Prostate gland (tissue), 2 donors: ENCODE results near the gene SLC4A2. TPM values are rescaled to one million over a fixed set of nuclear protein-coding genes. Genes with fewer than 3 reads are reported as not detected.

ENCODE experiments used
- DNase-seq: peaks from one replicate; pipeline ENCODE4 v3.0.0-alpha.2; 2019; ENCODE audit warnings: low spot score
- H3K27ac ChIP-seq, 2 donors: fragments of 200-600 bp; sonication (generic); 2 replicates each; pipeline ENCODE4 v1.5.1; 2017 to 2019
- H3K27me3 ChIP-seq: fragments of 200-600 bp; sonication (generic); replicated peaks from 2 replicates; pipeline ENCODE4 v1.5.1; 2019; ENCODE audit not compliant: insufficient read depth
- H3K36me3 ChIP-seq, 2 donors: fragments of 200-600 bp; sonication (generic); 1 replicate in 1 of 2; 2 replicates in 1 of 2; pipeline versions ENCODE4 v1.5.1 to v1.8.1; 2017 to 2019
- H3K4me1 ChIP-seq: fragments of 200-600 bp; sonication (generic); replicated peaks from 2 replicates; pipeline ENCODE4 v1.5.1; 2019
- H3K4me3 ChIP-seq, 2 donors: fragments of 200-600 bp; sonication (generic); 2 replicates each; pipeline ENCODE4 v1.5.1; 2017 to 2019
- H3K9me3 ChIP-seq: fragments of 200-600 bp; sonication (generic); 2 replicates; pipeline ENCODE4 v1.5.1; 2017
- POLR2A ChIP-seq: fragments of 450-650 bp; IDR thresholded peaks from one replicate; pipeline ENCODE4 v1.6.1; 2016; ENCODE audit warnings: antibody characterized with exemption, mild to moderate bottlenecking
- POLR2AphosphoS5 ChIP-seq: sonication (generic); formaldehyde crosslinking; IDR thresholded peaks from one replicate; pipeline ENCODE4 v1.6.1; 2017; ENCODE audit warnings: antibody characterized with exemption
- WGBS: methylation state at CpG from one replicate; pipeline ENCODE4 v1.1.5; 2018; 5-methylcytosine and 5-hydroxymethylcytosine counted together
- intact Hi-C: fragments of 100-400 bp; cut with DNase I; formaldehyde crosslinking; loops from one replicate; pipeline ENCODE4 v1.14.2; 2022
- total RNA-seq, 2 donors: library from RNA; depleted of rRNA; stranded (reverse); fragments of >200 nt; gene quantifications; one replicate each; pipeline ENCODE4 v1.1.0, GENCODE V29; 2016
- TF ChIP-seq, protein P1 (sequence below), 4 experiments: fragments of 200-600 bp in 2 of 4; fragments of 450-650 bp in 2 of 4; sonication (generic) in 2 of 4; IDR thresholded peaks; 1 replicate in 3 of 4; 2 replicates in 1 of 4; pipeline ENCODE4 v1.5.1; 2016 to 2019; ENCODE audit warnings: antibody characterized with exemption in 4 of 4, mild to moderate bottlenecking in 2 of 4, moderate library complexity in 2 of 4

SLC4A2 gene
- total RNA-seq, 2 donors from 2014 or later = 77.1 to 141 TPM

GRCh38 chr7:151123822-151124464 lies 64.6 kb downstream of the SLC4A2 start:
- Histone ChIP-seq H3K27me3 (no peaks in the 10 kb centered on the region), H3K9me3 (no peaks in the 10 kb centered on the region), H3K4me3 (no peak overlapping the region), H3K4me1 (peaks cover 7% of the 10 kb centered on the region), H3K36me3 (peaks cover 6 to 32% of the 10 kb centered on the region in 2 donors), H3K27ac (no peak overlapping the region)
- TF ChIP-seq POLR2AphosphoS5 (peak; percentile 80), POLR2A (no peak)
- TF ChIP-seq, protein P1, sequence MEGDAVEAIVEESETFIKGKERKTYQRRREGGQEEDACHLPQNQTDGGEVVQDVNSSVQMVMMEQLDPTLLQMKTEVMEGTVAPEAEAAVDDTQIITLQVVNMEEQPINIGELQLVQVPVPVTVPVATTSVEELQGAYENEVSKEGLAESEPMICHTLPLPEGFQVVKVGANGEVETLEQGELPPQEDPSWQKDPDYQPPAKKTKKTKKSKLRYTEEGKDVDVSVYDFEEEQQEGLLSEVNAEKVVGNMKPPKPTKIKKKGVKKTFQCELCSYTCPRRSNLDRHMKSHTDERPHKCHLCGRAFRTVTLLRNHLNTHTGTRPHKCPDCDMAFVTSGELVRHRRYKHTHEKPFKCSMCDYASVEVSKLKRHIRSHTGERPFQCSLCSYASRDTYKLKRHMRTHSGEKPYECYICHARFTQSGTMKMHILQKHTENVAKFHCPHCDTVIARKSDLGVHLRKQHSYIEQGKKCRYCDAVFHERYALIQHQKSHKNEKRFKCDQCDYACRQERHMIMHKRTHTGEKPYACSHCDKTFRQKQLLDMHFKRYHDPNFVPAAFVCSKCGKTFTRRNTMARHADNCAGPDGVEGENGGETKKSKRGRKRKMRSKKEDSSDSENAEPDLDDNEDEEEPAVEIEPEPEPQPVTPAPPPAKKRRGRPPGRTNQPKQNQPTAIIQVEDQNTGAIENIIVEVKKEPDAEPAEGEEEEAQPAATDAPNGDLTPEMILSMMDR (IDR thresholded peaks at IDR 0.05) = peak; percentile 96 to 99 (median 98)
- WGBS = 34% methylated on average over 24 of the region's 24 CpGs
- peak; percentile 91 for DNase-seq
- intact Hi-C loops = loop anchor here (2.0 to 5.0 kb wide), 2 partner anchors 49 to 178 kb away; no protein-coding TSS in a partner anchor

DNA sequence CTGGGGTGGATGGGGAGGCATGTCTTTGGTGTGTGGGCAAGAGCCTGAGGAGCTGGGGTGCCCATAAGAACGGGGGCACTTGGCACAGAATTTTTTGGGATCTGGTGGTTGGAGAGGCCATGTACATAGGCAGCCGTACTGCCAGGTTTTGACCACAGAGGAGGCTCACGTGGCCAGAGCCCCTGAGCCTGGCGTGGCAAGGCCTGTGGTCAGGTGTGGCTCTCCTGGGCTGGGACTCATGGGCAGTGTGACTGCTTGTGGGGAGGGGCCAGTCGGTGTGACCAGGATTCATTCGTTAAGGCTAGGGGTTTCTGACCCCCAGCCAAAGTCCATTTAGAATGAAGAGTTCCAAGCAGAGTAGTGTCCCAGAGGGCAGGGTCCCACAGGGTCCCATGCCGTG lies 65.1 kb downstream of the SLC4A2 start:
- no peak for DNase-seq
- 87% methylated on average over 7 of the region's 7 CpGs for WGBS
- Histone ChIP-seq H3K36me3 (peaks cover 6 to 36% of the 10 kb centered on the region in 2 donors), H3K4me3 (no peak overlapping the region), H3K27me3 (no peaks in the 10 kb centered on the region), H3K27ac (no peak overlapping the region), H3K9me3 (no peaks in the 10 kb centered on the region), H3K4me1 (peaks cover 7% of the 10 kb centered on the region)
- TF ChIP-seq POLR2A (no peak), POLR2AphosphoS5 (no peak)
- intact Hi-C loops = loop anchor here (2.0 to 5.0 kb wide), 2 partner anchors 48 to 178 kb away; no protein-coding TSS in a partner anchor

- Histone ChIP-seq H3K4me1 (peaks cover 7% of the 10 kb centered on the region), H3K27me3 (no peaks in the 10 kb centered on the region), H3K27ac (peak overlapping the region in 1 of 2 donors; percentile 64), H3K9me3 (no peaks in the 10 kb centered on the region), H3K36me3 (peaks cover 4 to 38% of the 10 kb centered on the region in 2 donors), H3K4me3 (peak overlapping the region in 1 of 2 donors; percentile 40)
- DNase-seq = no peak
- intact Hi-C loops = loop anchor here (2.0 to 5.0 kb wide), 2 partner anchors 48 to 177 kb away; no protein-coding TSS in a partner anchor
- 87% methylated on average over 14 of the region's 14 CpGs for WGBS
- TF ChIP-seq POLR2AphosphoS5 (no peak), POLR2A (no peak)
- TF ChIP-seq, protein P1 (IDR thresholded peaks at IDR 0.05) = no peak
Observed at GRCh38 chr7:151124899-151125399, 65.6 kb downstream of the SLC4A2 start.

GRCh38 chr7:151125470-151125845 lies 66.1 kb downstream of the SLC4A2 start:
- Histone ChIP-seq H3K4me3 (peak overlapping the region; percentile 9 to 40), H3K36me3 (peaks cover 0 to 38% of the 10 kb centered on the region in 2 donors), H3K27me3 (no peaks in the 10 kb centered on the region), H3K9me3 (no peaks in the 10 kb centered on the region), H3K27ac (peak overlapping the region; percentile 26 to 64), H3K4me1 (peaks cover 7% of the 10 kb centered on the region)
- intact Hi-C loops = loop anchor here (2.0 kb wide), 1 partner anchor 47 kb away; no protein-coding TSS in a partner anchor
- 15% methylated on average over 22 of the region's 22 CpGs for WGBS
- peak; percentile 65 for DNase-seq
- TF ChIP-seq POLR2AphosphoS5 (peak; percentile 43), POLR2A (no peak)
- TF ChIP-seq, protein P1 (IDR thresholded peaks at IDR 0.05) = peak in 3 of 4 experiments; percentile 13 to 38 (median 16)

DNA sequence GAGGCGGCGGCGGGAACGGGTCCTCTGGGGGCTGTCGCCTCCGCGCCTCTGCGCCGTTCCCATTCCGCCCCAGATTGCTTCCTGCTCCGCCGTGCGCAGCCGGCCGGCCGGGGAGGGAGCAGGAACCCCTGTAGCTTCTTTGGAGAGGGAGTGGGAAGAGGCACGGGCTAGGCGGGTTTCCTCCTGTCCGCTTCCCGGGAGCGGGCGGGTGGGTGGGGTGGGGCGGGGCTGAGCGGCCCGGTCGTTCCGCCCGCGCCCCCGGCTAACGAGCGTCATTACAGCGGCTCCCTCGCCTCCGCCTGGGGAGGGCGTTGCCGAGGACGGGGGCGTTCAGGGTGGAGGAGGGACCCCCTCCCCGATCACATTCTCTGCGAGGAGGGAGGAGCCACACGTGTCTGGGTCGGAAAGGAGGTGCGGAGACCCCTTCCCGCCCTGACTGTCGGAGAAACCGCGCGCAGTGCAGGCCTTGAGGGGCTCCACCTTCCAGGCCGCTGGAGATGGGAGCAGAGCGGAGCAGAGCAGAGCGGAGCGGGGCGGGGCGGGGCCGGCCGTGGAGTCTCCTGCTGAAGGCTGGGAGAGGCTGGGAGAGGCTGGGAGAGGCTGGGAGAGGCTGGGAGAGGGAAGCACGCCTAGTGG lies 66.6 kb downstream of the SLC4A2 start:
- DNase-seq = no peak
- no peaks in the 10 kb centered on the region for H3K9me3 ChIP-seq
- no peaks in the 10 kb centered on the region for H3K27me3 ChIP-seq
- peak overlapping the region; percentile 26 to 64 for H3K27ac ChIP-seq
- H3K4me1 ChIP-seq = peaks cover 7% of the 10 kb centered on the region
- 19% methylated on average over 56 of the region's 58 CpGs for WGBS
- TF ChIP-seq POLR2A = no peak
- TF ChIP-seq, protein P1 (IDR thresholded peaks at IDR 0.05) = no peak
- TF ChIP-seq POLR2AphosphoS5 = no peak
- peaks cover 0 to 39% of the 10 kb centered on the region in 2 donors for H3K36me3 ChIP-seq
- peak overlapping the region; percentile 9 to 40 for H3K4me3 ChIP-seq
- intact Hi-C loops = loop anchor here (2.0 kb wide), 1 partner anchor 47 kb away; no protein-coding TSS in a partner anchor
